ENCODE results near the gene NAPEPLD.

Gene NAPEPLD

GRCh38 chr7:103140685-103141084 lies 8.2 kb downstream of the NAPEPLD start:
- TF ChIP-seq CTCF (IDR thresholded peaks at IDR 0.05; ENCODE audit: low read depth, low read length): no peak
- no peak overlapping the region for H3K4me3 ChIP-seq (ENCODE audit: low read depth, low read length)

GRCh38 chr7:103140061-103140460 lies 8.8 kb downstream of the NAPEPLD start:
- TF ChIP-seq CTCF (IDR thresholded peaks at IDR 0.05; ENCODE audit: low read depth, low read length): no peak
- no peak overlapping the region for H3K4me3 ChIP-seq (ENCODE audit: low read depth, low read length)

GRCh38 chr7:103134836-103135554 lies 13.9 kb downstream of the NAPEPLD start:
- no peak for TF ChIP-seq CTCF (IDR thresholded peaks at IDR 0.05; ENCODE audit: low read depth, low read length)
- H3K4me3 ChIP-seq (ENCODE audit: low read depth, low read length): no peak overlapping the region

GRCh38 chr7:103132995-103133688 lies 15.8 kb downstream of the NAPEPLD start:
- H3K4me3 ChIP-seq (ENCODE audit: low read depth, low read length): no peak overlapping the region
- TF ChIP-seq CTCF (IDR thresholded peaks at IDR 0.05; ENCODE audit: low read depth, low read length): no peak

- H3K4me3 ChIP-seq (ENCODE audit: low read depth, low read length): no peak overlapping the region
- no peak for TF ChIP-seq CTCF (IDR thresholded peaks at IDR 0.05; ENCODE audit: low read depth, low read length)
Observed at GRCh38 chr7:103130901-103131624, 17.8 kb downstream of the NAPEPLD start.

GRCh38 chr7:103129702-103130549 lies 19.0 kb downstream of the NAPEPLD start:
- no peak for TF ChIP-seq CTCF (IDR thresholded peaks at IDR 0.05; ENCODE audit: low read depth, low read length)
- no peak overlapping the region for H3K4me3 ChIP-seq (ENCODE audit: low read depth, low read length)

Data from WI38 (cell line).